Gastrocnemius medialis (tissue), 4 donors: ENCODE data around the gene ITPR3.

Experiments
- CTCF ChIP-seq, 5 experiments: fragments of 450-650 bp in 3 of 5; fragments of 200-600 bp in 2 of 5; sonication (generic) in 2 of 5; IDR thresholded peaks in 4 of 5; conservative IDR thresholded peaks in 1 of 5; 1 replicate in 4 of 5; 2 replicates in 1 of 5; pipeline ENCODE4 v1.5.1; 2016 to 2019; ENCODE audit warnings: antibody characterized with exemption in 5 of 5, mild to moderate bottlenecking in 3 of 5, moderate library complexity in 3 of 5
- POLR2A ChIP-seq, 2 donors: fragments of 450-650 bp; IDR thresholded peaks; one replicate each; pipeline ENCODE4 v1.6.1; 2017; ENCODE audit warnings: antibody characterized with exemption in 2 of 2, mild to moderate bottlenecking in 2 of 2, moderate library complexity in 2 of 2

DNA sequence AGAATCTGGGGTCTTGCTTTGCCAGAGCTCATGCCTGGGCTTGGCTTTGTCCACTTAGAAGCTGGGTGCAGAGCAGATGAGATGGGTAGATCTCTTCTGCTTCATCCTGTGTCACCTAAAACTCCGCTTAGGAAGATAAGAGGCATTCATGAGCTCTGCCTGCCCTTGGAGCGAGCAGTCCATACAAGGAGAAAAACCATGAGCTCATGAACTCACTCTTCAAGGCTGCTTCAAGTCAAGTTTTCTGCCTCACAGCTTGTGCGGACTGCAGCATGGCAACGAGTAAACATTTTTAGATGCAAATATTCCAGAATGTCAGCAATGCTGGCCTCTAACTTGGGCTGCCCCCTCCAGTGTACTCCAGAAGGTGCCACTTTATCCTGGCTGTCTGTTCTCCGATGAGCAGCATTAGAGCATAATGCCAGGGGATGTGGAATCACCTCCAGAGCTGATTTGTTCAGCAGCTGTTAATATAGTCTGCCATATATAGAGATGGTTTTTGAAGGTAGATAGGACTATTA is 101.0 kb downstream of the ITPR3 start:
- TF ChIP-seq CTCF (IDR thresholded peaks at IDR 0.05 in 4 of 5, conservative IDR thresholded peaks at IDR 0.05 in 1 of 5) (no peak), POLR2A (IDR thresholded peaks at IDR 0.05) (peak in 1 of 2 donors; percentile 1)
